ENCODE results near the gene LHPP.
"Not testable (repeated sequence)": the region's sequence is repeated elsewhere in the genome, so short reads cannot be mapped to it uniquely, and the experiment has no call there.

LHPP gene

GRCh38 chr10:124539935-124540641 is 78.5 kb downstream of the LHPP start:
- DNase-seq: peak in 1 of 2 donors; percentile 43

DNA sequence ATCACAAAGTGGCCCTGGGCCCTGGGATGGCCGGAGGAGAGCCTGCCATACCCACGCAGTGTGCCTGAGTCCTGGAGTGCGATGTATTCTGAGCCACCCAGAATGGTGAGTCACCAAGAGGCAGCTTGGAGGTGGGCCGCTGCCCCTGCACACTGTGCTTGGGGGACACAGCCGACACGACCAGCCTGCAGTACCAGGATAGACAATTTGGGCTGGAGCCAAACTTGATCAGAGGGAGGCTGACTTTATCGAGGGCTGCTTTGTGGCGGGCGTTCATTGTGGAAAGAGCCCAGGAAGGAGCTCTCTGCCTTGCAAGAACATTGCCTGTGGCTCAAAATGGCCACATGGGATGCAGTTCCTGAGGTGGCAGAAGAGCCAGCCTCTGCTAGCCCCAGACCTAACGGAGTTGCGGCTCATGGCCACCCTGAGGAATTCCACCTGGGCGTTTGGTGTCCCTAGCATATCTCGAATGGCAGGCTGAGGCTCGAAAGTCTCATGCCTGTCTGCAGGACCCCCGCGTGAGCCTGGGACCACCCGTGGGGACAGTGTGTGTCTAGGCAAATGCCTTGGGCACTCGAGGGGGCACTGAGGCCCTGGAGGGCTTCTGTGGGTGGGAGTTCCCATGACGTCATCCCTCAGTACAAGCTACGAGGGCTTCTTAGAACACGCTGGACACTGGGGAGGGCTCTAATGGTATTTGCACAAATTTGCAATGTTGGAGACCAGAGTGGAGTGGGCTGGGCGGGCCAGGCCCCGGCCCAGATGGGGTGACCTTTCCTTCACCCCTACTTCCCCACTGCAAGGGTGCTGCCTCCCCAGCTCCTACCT is 79.7 kb downstream of the LHPP start:
- no peak for DNase-seq

GRCh38 chr10:124542336-124542735 is 80.7 kb downstream of the LHPP start:
- DNase-seq: no peak

GRCh38 chr10:124543146-124543545 is 81.5 kb downstream of the LHPP start:
- DNase-seq: no peak

GRCh38 chr10:124543971-124544370 is 82.3 kb downstream of the LHPP start:
- no peak for DNase-seq

DNA sequence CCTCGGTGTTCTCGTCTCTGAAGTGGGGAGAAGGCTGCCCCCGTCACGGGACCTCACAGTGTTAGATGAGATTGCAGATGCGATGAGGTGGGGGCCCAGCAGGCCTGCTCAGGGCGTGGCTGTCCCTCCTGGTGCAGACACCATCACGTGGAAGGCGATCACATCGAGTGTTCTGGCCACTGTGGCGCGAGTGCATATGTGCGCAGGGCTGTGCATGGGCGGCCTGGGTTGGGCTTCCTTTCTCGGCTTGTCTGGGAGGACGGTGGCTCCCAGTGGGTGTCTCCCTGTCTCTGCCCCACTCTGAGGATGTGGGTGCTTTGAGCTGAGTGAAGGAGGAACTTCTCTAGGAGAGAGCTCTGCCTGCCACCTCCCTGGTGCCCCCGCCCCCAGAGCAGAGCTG is 83.1 kb downstream of the LHPP start:
- peak; percentile 35 for DNase-seq

DNA sequence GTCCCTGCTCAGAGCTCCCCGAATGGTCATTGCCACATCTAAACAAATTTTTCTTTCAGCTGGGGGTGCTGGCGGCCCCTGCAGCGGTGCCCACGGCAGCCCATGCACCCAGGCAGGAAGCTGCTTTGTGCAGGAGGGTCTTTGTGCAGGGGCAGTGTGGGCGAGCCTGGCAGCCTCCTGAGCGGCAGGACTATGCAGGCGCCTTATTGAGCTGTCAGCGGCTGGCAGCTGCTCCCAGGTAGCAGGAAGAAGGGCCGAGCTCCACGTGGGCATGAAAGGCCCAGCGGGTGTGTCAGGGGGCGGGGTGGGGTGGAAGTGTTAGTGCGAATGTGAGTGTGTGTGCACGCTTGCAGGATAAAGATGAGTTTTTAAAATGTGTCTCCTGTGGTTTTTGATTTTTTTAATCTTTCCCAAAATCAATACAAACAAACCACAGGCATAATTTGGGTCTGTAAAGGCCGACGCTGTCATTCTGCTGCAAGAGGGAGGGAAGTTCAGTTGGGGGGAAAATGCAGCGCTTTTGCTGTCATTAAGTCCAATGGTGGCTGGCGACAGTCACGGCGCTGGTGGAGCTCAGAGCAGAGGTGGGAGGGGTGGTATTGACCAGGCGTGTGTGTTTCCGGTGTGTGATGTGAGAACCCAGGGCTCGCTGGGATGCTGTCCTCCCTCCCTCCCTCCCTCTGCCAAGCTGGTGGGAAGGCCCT is 83.9 kb downstream of the LHPP start:
- DNase-seq: no peak

DNA sequence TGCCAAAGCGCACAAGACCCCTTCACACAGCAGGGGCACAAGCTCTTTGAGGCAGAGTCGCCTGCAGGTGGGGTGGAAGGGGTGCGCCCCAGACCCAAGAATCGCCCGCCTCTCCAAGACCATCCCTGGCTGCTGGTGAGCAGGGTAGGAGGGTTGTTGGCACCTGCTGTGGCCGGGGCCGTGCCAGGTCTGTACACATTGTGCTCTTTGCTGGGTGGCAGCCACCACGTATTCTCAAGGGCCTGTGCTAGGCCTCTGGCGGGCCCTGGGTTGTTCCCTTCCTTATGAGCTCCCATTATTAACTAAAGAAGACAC is 84.4 kb downstream of the LHPP start:
- no peak for DNase-seq

DNA sequence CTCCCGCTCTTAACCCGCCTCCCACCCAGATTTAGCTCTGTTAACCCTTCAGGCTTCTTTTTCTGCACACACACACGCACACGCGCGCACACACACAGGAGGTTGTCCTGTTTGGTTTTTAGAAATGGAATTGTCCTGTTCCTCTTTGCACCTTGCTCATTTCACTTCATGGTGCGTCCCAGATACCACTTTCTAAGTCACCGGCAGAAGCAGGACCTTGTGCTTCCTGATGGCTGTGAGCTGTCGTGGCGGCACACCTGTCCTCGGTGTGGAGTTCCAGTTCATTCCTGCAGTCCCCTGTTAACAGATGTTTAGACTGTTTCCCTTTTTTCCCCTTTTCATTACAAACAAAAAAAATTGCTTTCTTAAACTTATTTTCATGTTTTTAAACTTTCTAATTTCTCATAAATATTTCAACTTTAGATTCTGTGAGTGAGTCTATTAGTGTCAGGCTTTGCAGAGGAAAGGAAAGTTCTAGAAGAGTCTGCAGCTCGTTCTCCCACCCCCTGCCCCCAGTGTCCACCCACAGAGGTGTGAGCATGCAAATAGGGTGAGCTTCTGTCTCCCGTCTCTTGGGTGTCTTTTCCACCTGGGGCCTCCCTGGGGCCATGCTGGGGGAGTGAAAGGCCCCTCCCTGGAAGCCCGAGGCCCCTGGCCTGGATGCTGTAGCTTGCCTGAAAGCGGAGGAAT is 85.5 kb downstream of the LHPP start:
- DNase-seq: no peak

- peak in 1 of 2 donors; percentile 29 for DNase-seq
Observed at GRCh38 chr10:124547647-124548168, 86.1 kb downstream of the LHPP start.

- not testable (repeated sequence) for DNase-seq
Observed at GRCh38 chr10:124549171-124549570, 87.5 kb downstream of the LHPP start.

DNA sequence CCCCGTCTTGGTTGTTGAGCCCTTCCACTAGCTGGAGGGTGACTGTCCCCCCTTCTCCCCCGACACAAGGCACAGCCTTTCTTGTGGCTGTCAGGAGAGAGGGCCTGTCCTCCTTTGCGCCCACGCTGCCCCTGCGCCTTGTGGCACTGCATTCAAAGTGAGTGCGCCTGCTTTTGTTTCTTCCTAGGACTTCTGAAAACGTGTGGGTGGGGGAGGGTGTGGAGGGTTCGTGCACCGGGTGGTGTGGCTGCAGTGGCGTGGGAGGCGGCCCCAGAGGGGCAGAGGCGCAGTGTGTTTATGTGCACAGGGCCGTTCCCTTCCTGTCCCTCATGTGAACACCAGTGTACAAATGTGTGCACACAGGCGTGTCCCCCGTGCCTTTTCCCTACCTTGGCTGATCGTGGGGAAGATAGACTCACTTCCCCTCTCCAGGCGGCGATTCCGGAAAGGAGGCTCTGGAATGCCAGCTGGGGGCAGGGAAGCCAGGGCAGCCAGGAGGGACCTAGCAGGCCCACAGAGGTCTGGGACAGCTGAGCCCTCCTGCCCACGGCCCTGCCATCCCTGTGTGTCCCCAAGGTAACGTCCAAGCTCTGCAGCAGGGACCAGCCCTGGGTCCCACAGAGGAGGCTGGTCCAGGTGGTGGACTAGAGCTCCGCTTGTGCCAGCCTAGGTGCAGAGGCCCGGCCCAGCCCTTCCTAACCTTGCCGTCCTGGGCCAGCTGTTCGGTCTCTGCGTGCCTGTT is 88.8 kb downstream of the LHPP start:
- no peak for DNase-seq

- no peak for DNase-seq
Observed at GRCh38 chr10:124551097-124551496, 89.5 kb downstream of the LHPP start.

DNA sequence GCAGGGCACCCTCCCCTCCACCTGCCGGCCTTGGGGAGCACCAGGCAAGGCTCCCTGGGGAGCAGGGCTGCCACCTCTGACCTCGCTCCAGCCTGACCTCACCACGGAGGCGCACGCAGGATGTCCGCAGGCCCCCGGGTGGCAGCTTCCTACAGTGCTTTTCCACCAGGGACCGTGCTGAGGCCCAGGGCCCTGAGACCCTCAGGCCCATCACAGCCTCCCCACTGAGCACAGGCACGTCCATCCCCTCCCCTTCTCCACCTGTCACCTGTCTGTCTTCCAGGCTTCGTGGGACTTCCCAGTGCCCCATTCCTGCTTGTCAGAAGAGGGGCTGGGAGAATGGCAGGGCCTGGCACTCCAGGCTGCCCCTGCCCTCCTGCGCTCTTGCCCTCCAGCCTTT is 90.1 kb downstream of the LHPP start:
- DNase-seq: no peak

DNA sequence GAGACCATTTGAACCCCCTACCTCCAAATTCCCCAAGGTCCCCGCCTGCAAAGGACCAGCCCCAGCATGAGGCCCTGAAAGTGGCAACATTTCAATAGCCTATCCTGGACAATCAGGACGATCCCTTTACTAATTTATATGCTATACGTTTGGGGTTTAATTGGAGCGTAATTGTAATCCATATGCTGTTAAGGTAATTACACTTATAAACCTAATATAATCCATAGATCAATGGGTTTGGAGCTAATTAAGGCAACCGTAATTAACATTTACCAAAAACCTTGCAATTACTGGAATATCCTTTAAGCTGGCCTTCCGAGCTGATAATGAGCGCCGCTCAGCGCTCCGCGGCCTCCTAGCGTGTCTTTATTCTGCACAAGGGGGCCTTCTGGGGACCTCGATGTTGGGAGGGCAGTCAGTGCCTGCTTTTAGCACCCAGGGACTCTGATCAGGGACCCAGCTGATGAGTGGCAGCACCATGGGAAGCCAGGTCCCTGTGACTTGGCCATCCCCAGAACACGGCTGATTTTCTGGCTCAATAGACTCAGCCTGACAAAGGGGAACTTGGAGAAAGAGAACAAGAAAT is 91.2 kb downstream of the LHPP start:
- no peak for DNase-seq

DNA sequence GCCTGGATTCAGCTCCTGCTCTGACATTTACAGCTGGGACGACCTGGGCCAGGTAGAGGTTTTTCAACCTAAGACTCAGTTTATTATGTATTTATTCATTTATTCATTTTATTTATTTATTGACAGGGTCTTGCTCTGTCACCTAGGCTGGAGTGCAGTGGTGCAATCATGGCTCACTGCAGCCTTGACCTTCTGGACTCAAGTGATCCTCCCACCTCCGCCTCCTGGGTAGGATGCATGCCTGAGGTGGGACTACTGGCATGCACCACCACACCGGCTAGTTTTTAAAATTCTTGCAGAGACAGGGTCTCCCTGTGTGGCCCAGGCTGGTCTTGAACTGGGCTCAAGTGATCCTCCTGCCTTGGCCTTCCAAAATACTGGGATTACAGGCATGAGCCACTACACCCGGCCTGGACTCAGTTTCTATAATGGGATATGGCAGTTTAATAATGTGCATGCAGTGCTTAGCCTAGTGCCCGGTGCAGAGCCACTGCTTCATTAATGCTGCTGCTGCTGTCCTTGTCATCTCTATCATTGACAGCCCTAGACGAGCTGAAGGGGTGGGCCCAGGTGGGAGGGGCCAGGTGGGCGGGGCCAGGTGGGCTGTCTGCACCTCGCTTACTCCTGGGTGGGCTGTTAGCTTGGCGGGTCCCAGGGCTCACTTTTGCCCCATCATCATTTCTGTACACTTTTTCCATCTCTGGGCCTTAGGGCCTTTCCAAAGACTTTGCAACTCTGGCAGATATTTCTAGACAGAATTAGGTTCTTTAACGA is 92.6 kb downstream of the LHPP start:
- DNase-seq: no peak

GRCh38 chr10:124557167-124557566 is 95.5 kb downstream of the LHPP start:
- no peak for DNase-seq

- DNase-seq: no peak
Observed at GRCh38 chr10:124557648-124558338, 96.2 kb downstream of the LHPP start.

GRCh38 chr10:124558339-124559321 is 97.0 kb downstream of the LHPP start:
- no peak for DNase-seq

All from inflammatory macrophage treated with lipopolysaccharide for 1 hour (primary cell).